Activated naive CD4-positive, alpha-beta T cell treated with anti-CD3 and anti-CD28 coated beads for 36 hours (primary cell): Measurements from ENCODE around the gene PAEP. TPM values are rescaled to one million over a fixed set of nuclear protein-coding genes. Genes with fewer than 3 reads are reported as not detected.
"Not testable (repeated sequence)": the region's sequence is repeated elsewhere in the genome, so short reads cannot be mapped to it uniquely, and the experiment has no call there.

Experiments
- CTCF ChIA-PET: fragments of 350-600 bp; sonication (Branson Sonifier 250); formaldehyde crosslinking; loops from one replicate; lab custom pipeline; 2021; ENCODE audit warnings: antibody characterized with exemption; lab: Charles Lee
- DNase-seq: peaks from one replicate; pipeline ENCODE4 v3.0.0-alpha.2; 2020
- H3K27ac Mint-ChIP-seq: one replicate; pipeline ENCODE4 v1.8.0; 2021; ENCODE audit warnings: mild to moderate bottlenecking, mixed read lengths
- H3K27me3 Mint-ChIP-seq: one replicate; pipeline ENCODE4 v1.8.0; 2021; ENCODE audit warnings: low read depth, mixed read lengths
- H3K36me3 Mint-ChIP-seq: one replicate; pipeline ENCODE4 v1.8.0; 2021; ENCODE audit warnings: low read depth, mixed read lengths
- H3K4me1 Mint-ChIP-seq: one replicate; pipeline ENCODE4 v1.8.0; 2021; ENCODE audit warnings: low read depth, mixed read lengths
- H3K4me3 Mint-ChIP-seq: one replicate; pipeline ENCODE4 v1.8.0; 2021; ENCODE audit warnings: mild to moderate bottlenecking, moderate library complexity, mixed read lengths
- H3K9me3 Mint-ChIP-seq: one replicate; pipeline ENCODE4 v1.8.0; 2021; ENCODE audit warnings: mixed read lengths
- intact Hi-C: fragments of 100-400 bp; cut with micrococcal nuclease; formaldehyde crosslinking; loops from one replicate; pipeline ENCODE4 v1.15.1; 2023
- total RNA-seq, 2 experiments: library from RNA; stranded (reverse); gene quantifications; one replicate each; pipeline ENCODE4 v1.2.3, GENCODE V29; 2021

Gene PAEP
- not detected for total RNA-seq

DNA sequence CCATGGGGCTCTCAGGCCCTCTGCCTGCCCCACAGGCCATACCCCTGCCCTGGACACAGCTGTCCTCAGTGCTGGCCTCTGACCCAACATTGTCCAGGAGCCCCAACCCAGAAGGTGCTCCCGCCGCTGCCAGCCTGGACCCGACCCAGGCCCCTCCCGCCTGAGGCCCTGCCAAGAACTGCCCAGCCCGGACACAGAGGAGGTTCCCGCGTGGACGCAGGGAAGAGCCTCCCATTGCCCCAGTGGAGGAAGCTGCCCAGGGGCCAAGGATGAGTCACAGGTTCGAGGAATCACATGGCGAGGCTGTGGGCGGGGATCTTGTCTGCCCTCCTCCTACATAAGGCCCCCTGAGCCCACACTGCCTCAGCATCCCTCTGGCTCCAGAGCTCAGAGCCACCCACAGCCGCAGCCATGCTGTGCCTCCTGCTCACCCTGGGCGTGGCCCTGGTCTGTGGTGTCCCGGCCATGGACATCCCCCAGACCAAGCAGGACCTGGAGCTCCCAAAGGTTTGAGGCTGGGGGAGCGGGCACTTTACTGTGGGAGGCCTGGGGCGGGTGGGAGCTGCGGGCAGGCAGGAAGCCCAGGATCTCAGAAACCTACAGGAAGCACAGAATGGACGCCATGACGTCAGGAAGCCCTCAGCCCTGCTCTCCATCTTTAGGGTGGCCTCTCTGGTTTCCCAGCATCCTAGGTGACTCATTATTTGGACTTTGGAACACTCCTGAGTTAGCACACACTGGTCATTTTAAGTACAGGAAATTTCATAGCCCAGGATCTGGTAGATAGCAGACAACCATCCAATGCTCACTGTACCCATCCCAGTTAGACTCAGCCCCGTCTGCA is at the start of gene PAEP:
PAEP (plus strand) TSS at position 366 of the 844 bp plus-strand sequence.
- intact Hi-C loops: no loop called here
- no peak for DNase-seq
- no peaks in the 10 kb centered on the region for H3K9me3 Mint-ChIP-seq
- peaks cover 16% of the 10 kb centered on the region for H3K27me3 Mint-ChIP-seq
- no peaks in the 10 kb centered on the region for H3K36me3 Mint-ChIP-seq
- no peaks in the 10 kb centered on the region for H3K4me1 Mint-ChIP-seq
- CTCF ChIA-PET: no interaction called here
- H3K4me3 Mint-ChIP-seq: no peak within 1 kb of the TSS
- no peak within 1 kb of the TSS for H3K27ac Mint-ChIP-seq

DNA sequence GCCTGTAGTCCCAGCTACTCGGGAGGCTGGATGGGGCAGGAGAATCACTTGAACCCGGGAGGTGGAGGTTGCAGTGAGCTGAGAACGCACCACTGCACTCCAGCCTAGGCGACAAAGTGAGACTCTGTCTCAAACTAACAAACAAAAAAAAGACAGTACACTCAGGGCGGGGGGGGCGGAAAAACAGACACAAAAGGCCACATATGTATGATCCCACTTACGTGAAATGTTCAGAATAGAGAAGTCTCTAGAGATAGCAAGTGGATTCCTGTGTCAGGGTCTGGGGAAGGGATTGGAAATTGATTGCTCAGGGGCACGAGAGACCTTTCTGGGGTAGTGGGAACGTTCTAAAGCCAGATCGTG is 49.3 kb upstream of the PAEP start:
- Mint-ChIP-seq H3K4me1 (peaks cover 3% of the 10 kb centered on the region), H3K27me3 (peaks cover 7% of the 10 kb centered on the region), H3K36me3 (no peaks in the 10 kb centered on the region), H3K4me3 (no peak overlapping the region), H3K9me3 (peaks cover 18% of the 10 kb centered on the region), H3K27ac (no peak overlapping the region)
- intact Hi-C loops: no loop called here
- CTCF ChIA-PET: no interaction called here
- DNase-seq: no peak

DNA sequence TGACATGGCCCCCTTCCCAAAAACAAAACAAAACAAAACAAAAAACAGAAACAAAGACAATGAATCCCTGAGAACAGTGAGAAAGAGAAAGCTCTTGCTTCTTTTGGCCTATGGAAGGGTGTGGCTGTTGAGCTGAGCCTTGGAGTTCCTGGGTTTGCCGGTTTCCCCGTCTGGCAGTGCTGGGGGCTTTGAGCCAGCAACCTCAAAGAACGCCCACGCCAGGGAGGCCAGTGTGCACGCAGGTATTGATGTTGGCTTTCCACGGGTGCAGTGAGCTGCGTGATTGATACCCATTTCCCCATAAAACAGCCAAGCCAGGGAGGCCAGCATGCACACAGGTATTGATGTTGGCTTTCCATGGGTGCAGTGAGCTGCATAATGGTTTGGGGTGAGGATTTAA is 48.7 kb upstream of the PAEP start:
- peaks cover 17% of the 10 kb centered on the region for H3K9me3 Mint-ChIP-seq
- DNase-seq: no peak
- no peak overlapping the region for H3K27ac Mint-ChIP-seq
- H3K36me3 Mint-ChIP-seq: no peaks in the 10 kb centered on the region
- H3K4me1 Mint-ChIP-seq: peaks cover 3% of the 10 kb centered on the region
- CTCF ChIA-PET: no interaction called here
- no peak overlapping the region for H3K4me3 Mint-ChIP-seq
- H3K27me3 Mint-ChIP-seq: peaks cover 10% of the 10 kb centered on the region
- intact Hi-C loops: no loop called here

- H3K4me3 Mint-ChIP-seq: no peak overlapping the region
- no peak overlapping the region for H3K27ac Mint-ChIP-seq
- H3K4me1 Mint-ChIP-seq: peaks cover 3% of the 10 kb centered on the region
- CTCF ChIA-PET: no interaction called here
- peaks cover 13% of the 10 kb centered on the region for H3K9me3 Mint-ChIP-seq
- H3K36me3 Mint-ChIP-seq: no peaks in the 10 kb centered on the region
- no peak for DNase-seq
- intact Hi-C loops: no loop called here
- peaks cover 10% of the 10 kb centered on the region for H3K27me3 Mint-ChIP-seq
These were observed 48.2 kb upstream of the PAEP start for GRCh38 chr9:135513351-135513846.

DNA sequence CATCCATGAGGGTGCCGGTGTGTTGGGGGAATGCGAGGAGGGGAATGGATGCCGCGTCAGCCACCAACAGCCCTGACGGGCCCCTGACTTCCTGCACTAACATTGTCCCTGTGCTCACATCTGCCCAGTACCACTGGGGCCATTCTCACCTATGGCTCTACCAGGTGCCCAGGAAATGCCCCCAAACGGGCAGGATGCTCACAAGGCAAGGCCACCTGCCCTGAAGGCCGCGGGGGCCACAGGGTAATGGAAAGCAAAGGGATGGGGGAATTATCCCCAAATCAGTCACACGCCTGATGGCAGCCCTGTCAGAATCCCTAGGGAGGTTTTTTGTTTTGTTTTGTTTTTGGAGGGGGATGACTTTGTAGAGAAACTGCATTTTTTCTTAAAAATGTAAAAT is 47.6 kb upstream of the PAEP start:
- CTCF ChIA-PET, intact Hi-C loops: not testable (repeated sequence)

DNA sequence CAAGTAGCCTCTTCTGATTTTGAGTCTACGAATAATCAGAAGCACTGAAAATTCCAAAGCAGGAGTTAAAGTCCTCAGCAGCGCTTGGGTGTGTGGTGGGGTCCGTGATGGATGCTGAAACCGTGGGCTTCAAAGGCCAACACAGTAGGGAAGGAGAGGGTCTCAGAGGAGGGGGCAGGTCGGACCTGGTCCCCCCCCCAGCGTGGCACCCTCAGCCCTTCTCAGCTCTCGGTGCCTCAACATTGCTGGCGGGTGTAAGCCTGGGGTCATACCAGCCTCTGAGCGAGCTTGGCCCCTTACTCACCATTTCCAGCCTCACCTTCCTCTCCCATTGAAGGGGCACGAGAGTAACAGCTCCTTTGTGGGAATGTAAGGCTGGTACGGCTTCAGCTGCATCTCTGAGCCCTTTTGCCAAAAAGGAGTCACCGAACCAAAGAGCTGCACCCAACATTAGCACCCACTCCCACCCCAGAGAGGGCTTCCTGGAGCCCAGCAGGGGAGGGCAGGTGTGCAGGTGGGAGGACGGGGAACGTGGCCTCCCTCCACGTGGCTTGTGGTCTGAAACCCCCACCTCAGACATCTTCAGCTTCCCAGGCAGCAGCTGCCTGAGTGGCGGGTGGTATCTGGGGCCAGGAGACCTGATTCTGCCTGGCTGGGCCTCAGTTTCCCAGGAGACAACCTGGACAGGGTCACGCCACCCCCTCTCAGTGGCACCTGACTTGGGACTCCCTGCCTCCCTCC is 47.0 kb upstream of the PAEP start:
- Mint-ChIP-seq H3K9me3 (peaks cover 2% of the 10 kb centered on the region), H3K4me1 (peaks cover 3% of the 10 kb centered on the region), H3K27ac (no peak overlapping the region), H3K36me3 (no peaks in the 10 kb centered on the region), H3K4me3 (no peak overlapping the region), H3K27me3 (peaks cover 15% of the 10 kb centered on the region)
- CTCF ChIA-PET: no interaction called here
- no peak for DNase-seq
- intact Hi-C loops: no loop called here

More for the DNA sequence above, 47.6 kb upstream of the PAEP start:
- not testable (repeated sequence) for H3K9me3 Mint-ChIP-seq, H3K27ac Mint-ChIP-seq, H3K36me3 Mint-ChIP-seq, DNase-seq, H3K4me3 Mint-ChIP-seq, H3K4me1 Mint-ChIP-seq
- peaks cover 10% of the 10 kb centered on the region for H3K27me3 Mint-ChIP-seq

- H3K4me3 Mint-ChIP-seq: no peak overlapping the region
- CTCF ChIA-PET: no interaction called here
- no peaks in the 10 kb centered on the region for H3K9me3 Mint-ChIP-seq
- intact Hi-C loops: no loop called here
- H3K27ac Mint-ChIP-seq: no peak overlapping the region
- peaks cover 3% of the 10 kb centered on the region for H3K4me1 Mint-ChIP-seq
- no peaks in the 10 kb centered on the region for H3K36me3 Mint-ChIP-seq
- no peak for DNase-seq
- H3K27me3 Mint-ChIP-seq: peaks cover 17% of the 10 kb centered on the region
These were observed 46.2 kb upstream of the PAEP start for GRCh38 chr9:135515083-135515951.

DNA sequence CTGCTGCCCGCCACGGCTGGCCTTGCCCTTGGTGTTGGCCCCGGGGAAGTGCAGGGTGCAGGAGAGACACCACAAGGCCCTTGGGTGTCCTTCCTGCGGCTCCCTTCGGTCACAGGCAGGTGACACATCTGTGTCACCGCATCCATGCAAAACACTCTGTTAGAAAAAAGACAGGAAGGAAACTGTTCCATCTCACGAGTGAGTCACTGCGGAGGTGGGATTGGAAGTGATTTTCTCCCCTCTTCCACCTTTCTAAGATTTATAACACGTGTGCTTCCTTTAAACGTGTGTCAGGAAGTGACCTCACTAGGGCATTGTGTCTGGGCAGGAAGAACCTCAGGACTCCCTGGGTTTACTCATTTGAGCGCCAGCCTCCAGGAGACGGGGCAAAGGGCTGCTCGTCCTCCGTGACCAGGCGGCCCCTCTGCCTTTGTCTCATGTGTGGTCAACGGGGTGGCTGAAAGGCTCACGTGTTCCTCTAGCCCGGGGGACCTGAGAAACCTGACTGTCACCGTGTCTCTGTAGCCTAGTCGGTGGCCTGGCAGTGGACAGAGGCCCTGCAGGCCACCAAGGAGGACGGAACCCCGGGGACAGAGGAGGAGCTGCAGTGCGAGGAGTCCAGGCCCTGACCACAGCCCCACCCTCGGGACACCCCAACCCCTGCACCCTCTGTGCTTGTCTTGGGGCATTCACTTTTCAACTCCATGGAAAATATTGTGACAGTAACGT is 45.3 kb upstream of the PAEP start:
- H3K27me3 Mint-ChIP-seq: peaks cover 20% of the 10 kb centered on the region
- no peaks in the 10 kb centered on the region for H3K9me3 Mint-ChIP-seq
- H3K27ac Mint-ChIP-seq: no peak overlapping the region
- H3K4me3 Mint-ChIP-seq: no peak overlapping the region
- H3K36me3 Mint-ChIP-seq: no peaks in the 10 kb centered on the region
- CTCF ChIA-PET: no interaction called here
- intact Hi-C loops: no loop called here
- H3K4me1 Mint-ChIP-seq: peaks cover 3% of the 10 kb centered on the region
- peak; percentile 33 for DNase-seq

GRCh38 chr9:135517407-135517822 is 44.1 kb upstream of the PAEP start:
- Mint-ChIP-seq H3K36me3 (no peaks in the 10 kb centered on the region), H3K9me3 (no peaks in the 10 kb centered on the region), H3K27ac (no peak overlapping the region), H3K27me3 (peaks cover 20% of the 10 kb centered on the region), H3K4me3 (no peak overlapping the region), H3K4me1 (peaks cover 3% of the 10 kb centered on the region)
- DNase-seq: no peak
- intact Hi-C loops: no loop called here
- CTCF ChIA-PET: interaction anchor here (1.2 kb wide), 1 partner anchor 12 kb away, joined by 4 read pairs; no protein-coding TSS in a partner anchor

GRCh38 chr9:135519179-135519971 is 42.2 kb upstream of the PAEP start:
- no peak overlapping the region for H3K27ac Mint-ChIP-seq
- no peaks in the 10 kb centered on the region for H3K36me3 Mint-ChIP-seq
- H3K4me1 Mint-ChIP-seq: peaks cover 3% of the 10 kb centered on the region
- DNase-seq: no peak
- CTCF ChIA-PET: no interaction called here
- no peak overlapping the region for H3K4me3 Mint-ChIP-seq
- H3K27me3 Mint-ChIP-seq: peaks cover 17% of the 10 kb centered on the region
- intact Hi-C loops: no loop called here
- no peaks in the 10 kb centered on the region for H3K9me3 Mint-ChIP-seq

DNA sequence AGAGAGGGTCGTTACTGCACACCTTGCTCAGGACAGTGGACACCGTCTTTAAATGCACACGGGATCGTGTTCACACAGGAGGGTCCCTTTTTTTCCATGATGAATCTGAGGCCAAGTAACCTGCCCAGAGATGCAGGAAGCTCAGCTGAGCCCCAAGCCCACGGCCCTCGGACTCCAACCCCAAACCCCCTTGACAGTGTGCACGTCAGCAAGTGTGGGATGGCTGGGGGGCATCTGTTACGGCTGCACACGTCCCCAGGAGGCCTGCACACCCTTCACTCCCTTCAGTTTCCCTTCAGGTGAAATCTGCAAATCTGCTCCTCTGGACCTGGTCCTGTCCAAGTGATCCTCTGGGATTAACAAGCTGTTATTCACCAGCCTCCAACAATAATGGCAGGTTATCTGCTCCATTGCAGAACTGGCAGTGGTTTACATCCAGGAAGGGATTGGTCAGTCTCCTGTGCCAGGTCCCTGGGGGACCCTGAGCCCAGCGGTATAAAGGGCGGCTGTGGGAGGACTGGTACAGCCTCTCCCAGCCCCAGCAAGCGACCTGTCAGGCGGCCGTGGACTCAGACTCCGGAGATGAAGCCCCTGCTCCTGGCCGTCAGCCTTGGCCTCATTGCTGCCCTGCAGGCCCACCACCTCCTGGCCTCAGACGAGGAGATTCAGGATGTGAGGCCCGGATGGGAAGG is 40.5 kb upstream of the PAEP start, which contains the start of gene LCN1:
LCN1 (plus strand) TSS at position 525 of the 692 bp plus-strand sequence; CDS start at position 583, 58 bp downstream.
- CTCF ChIA-PET: no interaction called here
- Mint-ChIP-seq H3K27ac (no peak within 1 kb of the TSS), H3K27me3 (peaks cover 15% of the 10 kb centered on the region), H3K4me3 (no peak within 1 kb of the TSS), H3K9me3 (no peaks in the 10 kb centered on the region), H3K36me3 (no peaks in the 10 kb centered on the region), H3K4me1 (peaks cover 2% of the 10 kb centered on the region)
- no peak for DNase-seq
- intact Hi-C loops: no loop called here
